Heart left ventricle (tissue), 16 donors: Measurements from ENCODE around the gene ZDHHC14. TPM values are rescaled to one million over a fixed set of nuclear protein-coding genes. Genes with fewer than 3 reads are reported as not detected.

ENCODE experiments used
- ATAC-seq, 4 donors: fragments of 200-7000 bp; cut with Tn5 transposase; one replicate each; pipeline ENCODE4 v1.9.1; 2020 to 2022; ENCODE audit warnings: moderate library complexity in 4 of 4, mild to moderate bottlenecking in 3 of 4, moderate number of reproducible peaks in 1 of 4
- DNase-seq, 5 donors: peaks; one replicate each; pipeline ENCODE4 v3.0.0-alpha.2; 2020
- H3K27ac ChIP-seq, 12 donors: fragments of 200-600 bp; sonication (generic) in 4 of 12; one replicate each; pipeline versions ENCODE4 v1.5.0 to v1.8.0; 2016 to 2022; ENCODE audit warnings: mild to moderate bottlenecking in 2 of 12
- H3K27me3 ChIP-seq, 9 donors: fragments of 200-600 bp; sonication (generic) in 2 of 9; one replicate each; pipeline versions ENCODE4 v1.5.1 to v1.8.0; 2016 to 2022; ENCODE audit warnings: mild to moderate bottlenecking in 3 of 9
- H3K36me3 ChIP-seq, 9 donors: fragments of 200-600 bp; sonication (generic) in 2 of 9; one replicate each; pipeline versions ENCODE4 v1.5.0 to v1.8.0; 2018 to 2022; ENCODE audit warnings: mild to moderate bottlenecking in 2 of 9
- H3K4me1 ChIP-seq, 12 donors: fragments of 200-600 bp; sonication (generic) in 4 of 12; one replicate each; pipeline versions ENCODE4 v1.5.0 to v1.8.0; 2016 to 2022; ENCODE audit warnings: mild to moderate bottlenecking in 3 of 12
- H3K4me3 ChIP-seq, 12 donors: fragments of 200-600 bp; sonication (generic) in 4 of 12; one replicate each; pipeline versions ENCODE4 v1.5.0 to v1.8.0; 2017 to 2022; ENCODE audit warnings: mild to moderate bottlenecking in 9 of 12, moderate library complexity in 4 of 12
- H3K9me3 ChIP-seq, 12 donors: fragments of 200-600 bp; sonication (generic) in 4 of 12; one replicate each; pipeline versions ENCODE4 v1.5.0 to v1.8.0; 2016 to 2022; ENCODE audit warnings: mild to moderate bottlenecking in 1 of 12
- POLR2A ChIP-seq, 2 donors: fragments of 450-650 bp; IDR thresholded peaks; one replicate each; pipeline ENCODE4 v1.6.1; 2017; ENCODE audit warnings: antibody characterized with exemption in 2 of 2, mild to moderate bottlenecking in 2 of 2, moderate library complexity in 2 of 2
- WGBS, 4 donors: extraction: QIAGEN DNeasy Blood & Tissue Kit in 2 of 4; methylation state at CpG; one replicate each; pipeline versions ENCODE4 v1.1.5 to v1.1.7; 2013 to 2018; 5-methylcytosine and 5-hydroxymethylcytosine counted together
- intact Hi-C, 10 donors: fragments of 100-400 bp; cut with DNase I; formaldehyde crosslinking; loops; one replicate each; pipeline versions ENCODE4 v1.11.1 to v1.14.2; 2022
- polyA plus RNA-seq, 2 donors: library from polyadenylated mRNA; stranded (reverse); fragments of 200-250 nt; gene quantifications; one replicate each; pipeline ENCODE4 v1.2.3, GENCODE V29; 2013
- total RNA-seq, 9 donors: library from RNA; depleted of rRNA in 2 of 9; stranded (reverse); fragments of >200 nt in 2 of 9; fragmentation: NEBNext Ultra II Directional in 3 of 9; extraction: Animal tissue kit (Norgen Biotek cat#: 25700) in 3 of 9; gene quantifications; one replicate each; pipeline versions ENCODE4 v1.1.0 to v1.2.4, GENCODE V29; 2016 to 2023
- TF ChIP-seq, protein P1 (sequence below), 12 donors: fragments of 200-600 bp; sonication (generic) in 4 of 12; IDR thresholded peaks; one replicate each; pipeline versions ENCODE4 v1.5.0 to v1.8.0; 2018 to 2022; ENCODE audit warnings: antibody characterized with exemption in 12 of 12, mild to moderate bottlenecking in 5 of 12
- donor health status: ischemic (EF 13 %, LVEDD 7.1; RV severe dilation, severe dysfunction).
- donor health status: healthy with polysubstance abuse.
- donor health status: DM: no; HTN: yes; CAD: no.
- donor health status: DM: no; HTN: no; CAD: no.
- donor health status: ischemic (EF 25% LVEDD 6.9; RV normal size, moderate dysfunction).
- donor health status: ischemic (EF 25% LVEDD 5.7; RV mildly dilated, moderate dysfunction).
- donor health status: healthy.
- donor health status: DM: yes; HTN: yes; CAD: no.
- donor health status: ischemic (EF 35%, LVEDD 5.7; RV mildly dilated, moderate dysfunction).
- donor health status: nonischemic (EF 11% LVEDD 7.7; RV severe dilation, severe dysfunction).
- donor health status: DM: yes; HTN: yes; CAD: no.
- donor health status: PGD.
- donor health status: ischemic (EF 29% LVEDD 5.4; RV normal size, mild dysfunction).
- donor health status: nonischemic (EF 23%, LVEDD 6.1; RV moderate dilation, normal function).

The ZDHHC14 gene
- total and polyA plus RNA-seq, 11 donors = 7.0 to 25.8 (median 15.4) TPM

DNA sequence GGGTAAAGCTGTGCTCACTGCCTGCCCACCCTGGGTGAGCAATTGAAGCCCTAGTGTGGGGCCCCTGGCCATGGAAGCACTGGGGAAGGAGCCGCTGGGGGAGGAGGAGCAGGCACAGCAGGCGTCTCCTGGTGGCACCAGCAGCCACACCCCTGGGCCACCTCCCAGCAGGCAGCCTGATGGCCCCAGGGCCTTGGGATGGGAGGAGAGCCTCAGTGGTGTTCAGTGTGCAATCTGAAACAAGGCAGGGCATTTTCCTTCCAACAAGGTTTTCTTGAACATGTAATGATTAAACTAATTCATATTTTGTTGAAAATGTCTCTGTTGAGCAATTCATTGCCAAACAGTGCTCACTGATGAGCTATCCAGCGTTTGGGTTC lies 151.0 kb downstream of the ZDHHC14 start:
- TF ChIP-seq, protein P1, sequence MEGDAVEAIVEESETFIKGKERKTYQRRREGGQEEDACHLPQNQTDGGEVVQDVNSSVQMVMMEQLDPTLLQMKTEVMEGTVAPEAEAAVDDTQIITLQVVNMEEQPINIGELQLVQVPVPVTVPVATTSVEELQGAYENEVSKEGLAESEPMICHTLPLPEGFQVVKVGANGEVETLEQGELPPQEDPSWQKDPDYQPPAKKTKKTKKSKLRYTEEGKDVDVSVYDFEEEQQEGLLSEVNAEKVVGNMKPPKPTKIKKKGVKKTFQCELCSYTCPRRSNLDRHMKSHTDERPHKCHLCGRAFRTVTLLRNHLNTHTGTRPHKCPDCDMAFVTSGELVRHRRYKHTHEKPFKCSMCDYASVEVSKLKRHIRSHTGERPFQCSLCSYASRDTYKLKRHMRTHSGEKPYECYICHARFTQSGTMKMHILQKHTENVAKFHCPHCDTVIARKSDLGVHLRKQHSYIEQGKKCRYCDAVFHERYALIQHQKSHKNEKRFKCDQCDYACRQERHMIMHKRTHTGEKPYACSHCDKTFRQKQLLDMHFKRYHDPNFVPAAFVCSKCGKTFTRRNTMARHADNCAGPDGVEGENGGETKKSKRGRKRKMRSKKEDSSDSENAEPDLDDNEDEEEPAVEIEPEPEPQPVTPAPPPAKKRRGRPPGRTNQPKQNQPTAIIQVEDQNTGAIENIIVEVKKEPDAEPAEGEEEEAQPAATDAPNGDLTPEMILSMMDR (IDR thresholded peaks at IDR 0.05) = no peak
- Histone ChIP-seq H3K9me3 (no peaks in the 10 kb centered on the region), H3K27me3 (no peaks in the 10 kb centered on the region), H3K4me3 (no peak overlapping the region), H3K36me3 (no peaks in the 10 kb centered on the region), H3K27ac (no peak overlapping the region), H3K4me1 (peaks cover 0 to 52% (median 25%) of the 10 kb centered on the region in 12 donors)
- WGBS, 4 donors = 94 to 99% (median 97%) methylated on average over 3 of the region's 3 CpGs
- intact Hi-C loops = no loop called here
- no peak for DNase-seq
- no peak for ATAC-seq

DNA sequence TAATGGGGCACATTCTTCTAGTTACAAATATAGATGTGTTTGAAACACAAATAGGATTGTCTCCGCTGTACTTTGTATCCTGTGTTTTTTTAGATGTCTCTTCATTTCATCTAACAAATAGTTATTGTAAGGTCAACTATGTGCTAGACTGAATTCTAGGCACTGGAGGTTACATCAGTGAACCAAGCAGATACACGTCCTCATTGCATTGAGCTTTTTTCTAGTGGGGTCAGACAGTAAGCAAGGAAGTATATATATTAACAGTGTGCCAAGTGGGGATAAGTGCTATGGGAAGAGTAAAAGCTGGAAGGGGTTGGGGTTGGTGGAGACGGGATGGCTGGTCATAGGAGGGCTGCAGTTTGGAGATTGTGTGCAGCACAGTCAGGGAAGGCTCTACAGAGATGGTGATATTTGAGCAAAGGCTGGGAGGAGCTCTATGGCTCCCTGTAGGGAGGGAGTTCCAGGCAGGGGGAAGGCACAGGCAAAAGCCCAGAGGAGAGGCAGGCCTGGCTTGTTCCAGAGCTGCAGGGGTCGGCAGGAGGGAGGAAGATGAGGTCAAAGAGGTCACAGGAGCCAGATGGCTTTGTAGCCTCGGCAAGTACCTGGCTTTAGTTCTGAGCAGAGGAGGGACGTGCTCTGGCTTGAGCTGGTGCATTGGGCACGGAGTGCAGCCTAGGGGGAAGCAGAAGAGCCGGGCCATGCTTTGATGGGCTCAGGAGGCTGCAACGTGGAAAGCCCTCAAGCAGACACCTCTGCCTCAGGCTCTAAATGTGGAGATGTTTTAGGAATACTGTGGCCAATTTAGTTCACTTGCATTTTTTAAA lies 152.3 kb downstream of the ZDHHC14 start:
- no peak overlapping the region for H3K4me3 ChIP-seq
- no peaks in the 10 kb centered on the region for H3K9me3 ChIP-seq
- ATAC-seq = peak in 1 of 4 donors; percentile 33
- no peak overlapping the region for H3K27ac ChIP-seq
- no peaks in the 10 kb centered on the region for H3K27me3 ChIP-seq
- WGBS, 4 donors = 70 to 75% (median 74%) methylated on average over 9 of the region's 9 CpGs
- DNase-seq = no peak
- intact Hi-C loops = no loop called here
- H3K4me1 ChIP-seq = peaks cover 0 to 50% (median 22%) of the 10 kb centered on the region in 12 donors
- no peaks in the 10 kb centered on the region for H3K36me3 ChIP-seq
- no peak for TF ChIP-seq POLR2A (IDR thresholded peaks at IDR 0.05)
- TF ChIP-seq, protein P1 (IDR thresholded peaks at IDR 0.05) = no peak

DNA sequence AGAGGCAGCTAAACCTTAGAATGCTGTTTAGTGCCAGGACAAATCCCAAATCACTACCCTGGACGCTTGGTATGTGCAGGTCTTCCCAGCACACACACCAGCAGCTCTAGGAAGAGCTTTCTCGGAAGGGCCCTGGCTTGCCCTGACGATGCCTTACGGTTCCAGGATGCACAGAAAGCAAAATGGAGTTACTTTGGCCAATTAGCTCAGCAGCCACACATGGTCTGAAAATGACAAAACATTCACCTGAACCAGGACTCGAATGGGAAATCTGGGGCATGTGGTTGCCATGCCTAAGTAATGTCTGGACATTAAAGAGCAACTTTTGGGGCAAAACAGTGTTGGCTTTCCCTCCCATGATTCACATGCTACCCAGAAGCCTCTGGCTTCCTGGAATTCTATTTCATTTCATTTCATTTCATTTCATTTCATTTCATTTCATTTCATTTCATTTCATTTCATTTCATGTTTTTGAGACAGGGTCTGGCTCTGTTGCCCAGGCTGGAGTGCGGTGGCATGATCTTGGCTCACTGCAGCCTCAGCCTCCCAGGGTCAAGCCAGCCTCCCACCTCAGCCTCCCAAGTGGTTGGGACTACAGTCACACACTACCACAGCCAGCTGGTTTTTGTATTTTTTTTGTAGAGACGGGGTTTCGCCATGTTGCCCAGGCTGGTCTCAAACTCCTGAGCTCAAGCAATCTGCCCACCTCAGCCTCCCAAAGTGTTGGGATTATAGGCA lies 153.3 kb downstream of the ZDHHC14 start:
- no peak for DNase-seq
- Histone ChIP-seq H3K4me1 (peaks cover 0 to 52% (median 23%) of the 10 kb centered on the region in 12 donors), H3K27me3 (no peaks in the 10 kb centered on the region), H3K4me3 (no peak overlapping the region), H3K36me3 (no peaks in the 10 kb centered on the region), H3K27ac (peak overlapping the region in 1 of 12 donors; percentile 64), H3K9me3 (no peaks in the 10 kb centered on the region)
- no peak for ATAC-seq
- WGBS, 4 donors = 93 to 96% (median 95%) methylated on average over 8 of the region's 8 CpGs
- TF ChIP-seq, protein P1 (IDR thresholded peaks at IDR 0.05) = no peak
- intact Hi-C loops = no loop called here

DNA sequence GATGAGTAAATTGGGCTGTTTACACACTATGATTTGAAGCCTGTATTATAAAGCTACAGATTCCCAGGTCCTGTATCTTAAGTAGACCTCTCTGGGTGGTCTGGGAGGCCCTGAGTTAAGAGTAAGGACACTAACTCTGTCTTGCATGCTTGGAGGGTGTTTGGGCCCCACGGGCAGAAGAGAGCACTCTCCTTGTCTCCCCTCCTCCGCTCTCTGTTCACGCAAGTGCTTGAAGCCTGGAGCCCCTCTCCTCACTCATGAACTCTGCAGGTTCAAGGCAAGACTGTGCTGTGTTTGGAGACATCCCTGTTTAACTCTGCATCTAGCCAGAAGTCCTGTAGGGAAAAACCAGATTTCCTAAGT lies 154.0 kb downstream of the ZDHHC14 start:
- WGBS, 4 donors = 76 to 86% (median 83%) methylated on average over 3 of the region's 3 CpGs
- H3K27ac ChIP-seq = peak overlapping the region in 3 of 12 donors; percentile 10 to 64 (median 17)
- H3K36me3 ChIP-seq = no peaks in the 10 kb centered on the region
- DNase-seq (no peak), ATAC-seq (no peak)
- H3K4me1 ChIP-seq = peaks cover 0 to 51% (median 25%) of the 10 kb centered on the region in 12 donors
- no peaks in the 10 kb centered on the region for H3K9me3 ChIP-seq
- no peak overlapping the region for H3K4me3 ChIP-seq
- no peaks in the 10 kb centered on the region for H3K27me3 ChIP-seq
- intact Hi-C loops = no loop called here
- TF ChIP-seq, protein P1 (IDR thresholded peaks at IDR 0.05) = no peak
- no peak for TF ChIP-seq POLR2A (IDR thresholded peaks at IDR 0.05)
